ENCODE data around the gene GPC3.

DNA sequence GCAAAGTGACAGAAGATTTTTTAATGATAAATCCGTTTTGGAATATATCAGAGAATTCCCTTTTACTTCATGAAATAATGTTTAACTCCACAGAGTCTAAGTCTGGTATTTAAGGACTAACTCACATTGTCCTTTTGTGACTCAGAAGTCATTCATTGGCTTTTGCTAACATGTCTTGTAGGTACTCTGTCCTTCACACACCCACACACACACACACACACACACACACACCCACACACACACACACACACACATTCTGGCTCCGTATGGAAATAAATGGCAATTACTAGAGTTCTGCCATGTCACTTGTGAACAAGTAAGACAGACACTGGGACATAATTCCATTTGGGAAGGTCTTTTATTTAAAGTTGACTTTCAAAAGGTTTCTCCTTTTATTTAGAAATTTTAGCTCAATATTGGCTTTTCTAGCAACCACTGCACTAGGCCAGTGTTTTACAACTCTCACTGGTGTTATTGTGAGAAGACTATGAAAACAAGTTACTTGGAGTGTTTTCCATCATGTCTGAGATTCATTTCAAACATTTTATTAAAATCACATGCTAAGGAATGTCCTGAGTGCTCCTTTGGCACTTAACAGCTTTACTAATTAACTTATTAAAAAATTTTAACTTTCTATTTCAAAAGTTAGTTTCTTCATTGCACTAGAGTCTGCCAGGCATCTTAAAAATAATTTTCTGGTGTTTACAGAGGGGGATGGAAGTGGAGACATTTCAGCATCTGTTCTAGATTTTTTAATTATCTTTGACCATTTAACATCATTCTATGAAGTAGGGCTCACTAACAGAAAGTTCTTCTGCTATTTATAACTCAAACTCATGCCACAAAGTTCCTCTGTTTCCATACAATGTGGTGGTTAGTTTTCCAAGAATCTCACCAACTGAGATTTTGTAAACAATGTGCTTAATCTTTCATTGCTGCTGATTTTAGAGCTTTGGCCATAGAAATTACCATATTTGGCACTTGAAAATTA is 329.8 kb downstream of the GPC3 start:
- TF ChIP-seq, protein P1, sequence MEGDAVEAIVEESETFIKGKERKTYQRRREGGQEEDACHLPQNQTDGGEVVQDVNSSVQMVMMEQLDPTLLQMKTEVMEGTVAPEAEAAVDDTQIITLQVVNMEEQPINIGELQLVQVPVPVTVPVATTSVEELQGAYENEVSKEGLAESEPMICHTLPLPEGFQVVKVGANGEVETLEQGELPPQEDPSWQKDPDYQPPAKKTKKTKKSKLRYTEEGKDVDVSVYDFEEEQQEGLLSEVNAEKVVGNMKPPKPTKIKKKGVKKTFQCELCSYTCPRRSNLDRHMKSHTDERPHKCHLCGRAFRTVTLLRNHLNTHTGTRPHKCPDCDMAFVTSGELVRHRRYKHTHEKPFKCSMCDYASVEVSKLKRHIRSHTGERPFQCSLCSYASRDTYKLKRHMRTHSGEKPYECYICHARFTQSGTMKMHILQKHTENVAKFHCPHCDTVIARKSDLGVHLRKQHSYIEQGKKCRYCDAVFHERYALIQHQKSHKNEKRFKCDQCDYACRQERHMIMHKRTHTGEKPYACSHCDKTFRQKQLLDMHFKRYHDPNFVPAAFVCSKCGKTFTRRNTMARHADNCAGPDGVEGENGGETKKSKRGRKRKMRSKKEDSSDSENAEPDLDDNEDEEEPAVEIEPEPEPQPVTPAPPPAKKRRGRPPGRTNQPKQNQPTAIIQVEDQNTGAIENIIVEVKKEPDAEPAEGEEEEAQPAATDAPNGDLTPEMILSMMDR (IDR thresholded peaks at IDR 0.05): no peak
- TF ChIP-seq EP300 (IDR thresholded peaks at IDR 0.05) (no peak), POLR2A (IDR thresholded peaks at IDR 0.05; ENCODE audit: low read depth) (no peak), POLR2AphosphoS5 (IDR thresholded peaks at IDR 0.05) (no peak)

Data from esophagus muscularis mucosa (tissue), 4 donors.